HG02938 (cell line): ENCODE results near the gene DHODH.
A peak's percentile ranks its signal among the peaks of the same experiment; 100 is the strongest.
"Not testable (repeated sequence)": the region's sequence is repeated elsewhere in the genome, so short reads cannot be mapped to it uniquely, and the experiment has no call there.

Source experiments
- ATAC-seq: cut with Tn5 transposase; IDR thresholded peaks from one replicate; pipeline ENCODE4 v1.9.1; 2021; ENCODE audit warnings: mild to moderate bottlenecking, moderate library complexity; ENCODE audit not compliant: unreplicated experiment

DHODH gene

GRCh38 chr16:72008424-72009216, at the start of gene DHODH:
Gene DHODH, plus strand, starts transcription at chr16:72008744. Its CDS starts 21 bp downstream, at chr16:72008765.
- ATAC-seq = peak; percentile 99

- peak; percentile 82 for ATAC-seq
Observed at GRCh38 chr16:71961066-71962039, 47.2 kb upstream of the DHODH start.

- no peak for ATAC-seq
Observed at GRCh38 chr16:71963125-71963875, 45.2 kb upstream of the DHODH start.

GRCh38 chr16:71965223-71965622, 43.3 kb upstream of the DHODH start:
- ATAC-seq = no peak

GRCh38 chr16:71966932-71967331, 41.6 kb upstream of the DHODH start:
- no peak for ATAC-seq

- ATAC-seq = no peak
Observed at GRCh38 chr16:71969353-71969752, 39.2 kb upstream of the DHODH start.

- ATAC-seq = no peak
Observed at GRCh38 chr16:71971571-71971970, 37.0 kb upstream of the DHODH start.

- ATAC-seq = no peak
Observed at GRCh38 chr16:71972356-71972755, 36.2 kb upstream of the DHODH start.

- no peak for ATAC-seq
Observed at GRCh38 chr16:71973001-71973400, 35.5 kb upstream of the DHODH start.

GRCh38 chr16:71974068-71974818, 34.3 kb upstream of the DHODH start:
- ATAC-seq = no peak

- no peak for ATAC-seq
Observed at GRCh38 chr16:71985262-71985974, 23.1 kb upstream of the DHODH start.

GRCh38 chr16:71986131-71986530, 22.4 kb upstream of the DHODH start:
- no peak for ATAC-seq

GRCh38 chr16:71995038-71995437, 13.5 kb upstream of the DHODH start:
- ATAC-seq = no peak

GRCh38 chr16:71997578-71997977, 11.0 kb upstream of the DHODH start:
- ATAC-seq = not testable (repeated sequence)

- ATAC-seq = no peak
Observed at GRCh38 chr16:72001180-72001874, 7.2 kb upstream of the DHODH start.

GRCh38 chr16:72002619-72003018, 5.9 kb upstream of the DHODH start:
- no peak for ATAC-seq

- not testable (repeated sequence) for ATAC-seq
Observed at GRCh38 chr16:72008065-72008423, 500 bp upstream of the DHODH start.

GRCh38 chr16:72009779-72010178, 1.2 kb downstream of the DHODH start:
- no peak for ATAC-seq

- no peak for ATAC-seq
Observed at GRCh38 chr16:72012607-72013006, 4.1 kb downstream of the DHODH start.
